Tibial nerve (tissue), 4 donors: ENCODE measurements around the gene WARS2.

Experiments
- CTCF ChIP-seq, 5 experiments: fragments of 200-600 bp in 3 of 5; fragments of 450-650 bp in 2 of 5; sonication (generic) in 3 of 5; IDR thresholded peaks; one replicate each; pipeline ENCODE4 v1.5.1; 2016 to 2019; ENCODE audit warnings: antibody characterized with exemption in 5 of 5, mild to moderate bottlenecking in 3 of 5, moderate library complexity in 2 of 5
- EP300 ChIP-seq, 2 donors: sonication (generic); formaldehyde crosslinking; IDR thresholded peaks; one replicate each; pipeline ENCODE4 v1.6.1; 2017; ENCODE audit warnings: antibody characterized with exemption in 2 of 2, mild to moderate bottlenecking in 1 of 2
- POLR2A ChIP-seq, 2 donors: fragments of 450-650 bp; IDR thresholded peaks; one replicate each; pipeline ENCODE4 v1.6.1; 2017; ENCODE audit warnings: antibody characterized with exemption in 2 of 2, mild to moderate bottlenecking in 2 of 2, moderate library complexity in 2 of 2

DNA sequence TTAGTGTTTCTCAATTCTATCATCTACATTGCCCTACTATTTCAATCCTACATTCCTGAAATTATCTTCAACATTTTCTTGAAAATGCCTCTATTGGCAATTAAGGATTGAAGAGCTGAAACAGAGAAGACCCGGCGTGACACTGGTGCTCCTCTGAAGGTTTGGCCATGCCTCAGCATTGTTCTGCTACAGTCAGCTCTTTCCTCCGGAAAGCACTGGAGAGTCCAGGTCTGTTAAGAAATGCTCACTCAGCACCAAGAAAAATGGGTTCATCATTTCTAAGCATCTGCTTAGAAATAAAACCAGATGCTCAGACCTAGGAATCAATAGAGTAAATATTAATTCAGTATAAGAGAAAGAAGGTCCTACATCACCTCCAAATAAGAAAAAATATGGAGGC is 58.8 kb downstream of the WARS2 start:
- no peak for TF ChIP-seq CTCF (IDR thresholded peaks at IDR 0.05)
- TF ChIP-seq POLR2A (IDR thresholded peaks at IDR 0.05), result no peak
- no peak for TF ChIP-seq EP300 (IDR thresholded peaks at IDR 0.05)
